DOHH2 (cell line): ENCODE results near the gene TCF25.
"Not testable (repeated sequence)": the region's sequence is repeated elsewhere in the genome, so short reads cannot be mapped to it uniquely, and the experiment has no call there.

Experiments used
- EZH2phosphoT487 ChIP-seq: fragments of 200-600 bp; sonication (generic); IDR thresholded peaks from 2 replicates; pipeline ENCODE4 v1.6.1; 2017; ENCODE audit warnings: borderline replicate concordance, mild to moderate bottlenecking, antibody characterized with exemption, low read length, moderate library complexity, mixed read lengths
- TF ChIP-seq, protein P1 (sequence below): fragments of 200-600 bp; sonication (generic); IDR thresholded peaks from one replicate; pipeline ENCODE4 v1.5.1; 2014; ENCODE audit warnings: antibody characterized with exemption, mild to moderate bottlenecking, low read depth, low read length; ENCODE audit not compliant: poor library complexity, severe bottlenecking

DNA sequence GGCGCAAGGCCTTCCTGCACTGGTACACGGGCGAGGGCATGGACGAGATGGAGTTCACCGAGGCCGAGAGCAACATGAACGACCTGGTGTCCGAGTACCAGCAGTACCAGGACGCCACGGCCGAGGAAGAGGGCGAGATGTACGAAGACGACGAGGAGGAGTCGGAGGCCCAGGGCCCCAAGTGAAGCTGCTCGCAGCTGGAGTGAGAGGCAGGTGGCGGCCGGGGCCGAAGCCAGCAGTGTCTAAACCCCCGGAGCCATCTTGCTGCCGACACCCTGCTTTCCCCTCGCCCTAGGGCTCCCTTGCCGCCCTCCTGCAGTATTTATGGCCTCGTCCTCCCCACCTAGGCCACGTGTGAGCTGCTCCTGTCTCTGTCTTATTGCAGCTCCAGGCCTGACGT, 62.2 kb downstream of the TCF25 start:
- TF ChIP-seq, protein P1, sequence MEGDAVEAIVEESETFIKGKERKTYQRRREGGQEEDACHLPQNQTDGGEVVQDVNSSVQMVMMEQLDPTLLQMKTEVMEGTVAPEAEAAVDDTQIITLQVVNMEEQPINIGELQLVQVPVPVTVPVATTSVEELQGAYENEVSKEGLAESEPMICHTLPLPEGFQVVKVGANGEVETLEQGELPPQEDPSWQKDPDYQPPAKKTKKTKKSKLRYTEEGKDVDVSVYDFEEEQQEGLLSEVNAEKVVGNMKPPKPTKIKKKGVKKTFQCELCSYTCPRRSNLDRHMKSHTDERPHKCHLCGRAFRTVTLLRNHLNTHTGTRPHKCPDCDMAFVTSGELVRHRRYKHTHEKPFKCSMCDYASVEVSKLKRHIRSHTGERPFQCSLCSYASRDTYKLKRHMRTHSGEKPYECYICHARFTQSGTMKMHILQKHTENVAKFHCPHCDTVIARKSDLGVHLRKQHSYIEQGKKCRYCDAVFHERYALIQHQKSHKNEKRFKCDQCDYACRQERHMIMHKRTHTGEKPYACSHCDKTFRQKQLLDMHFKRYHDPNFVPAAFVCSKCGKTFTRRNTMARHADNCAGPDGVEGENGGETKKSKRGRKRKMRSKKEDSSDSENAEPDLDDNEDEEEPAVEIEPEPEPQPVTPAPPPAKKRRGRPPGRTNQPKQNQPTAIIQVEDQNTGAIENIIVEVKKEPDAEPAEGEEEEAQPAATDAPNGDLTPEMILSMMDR: not testable (repeated sequence)
- TF ChIP-seq EZH2phosphoT487: not testable (repeated sequence)
